HG03103 (cell line): Measurements from ENCODE around the gene PLEKHO1.

Source experiments
- ATAC-seq: cut with Tn5 transposase; IDR thresholded peaks from one replicate; pipeline ENCODE4 v1.9.1; 2021; ENCODE audit warnings: low read depth; ENCODE audit not compliant: unreplicated experiment

Gene PLEKHO1

DNA sequence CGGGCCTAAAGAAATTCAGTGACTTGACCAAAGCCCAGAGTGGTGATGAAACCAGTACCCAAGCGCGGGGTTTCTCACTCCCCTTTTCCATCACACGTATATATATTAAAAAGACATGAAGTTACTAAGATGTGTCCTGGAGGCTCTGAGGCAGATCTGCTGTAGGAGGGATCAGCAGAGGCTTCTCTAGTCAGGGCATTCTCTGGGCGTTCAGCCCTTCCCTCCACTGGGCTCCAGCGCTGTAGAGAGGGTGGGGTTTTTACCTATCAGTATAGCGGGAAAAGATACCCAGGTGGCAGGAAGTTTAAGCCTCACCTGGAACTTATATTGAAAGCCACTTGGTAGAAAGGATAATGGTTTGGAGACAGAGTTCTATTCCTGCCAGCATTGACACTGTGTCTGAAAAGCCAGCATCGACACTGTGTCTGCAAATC is 862 bp upstream of the PLEKHO1 start:
- no peak for ATAC-seq

DNA sequence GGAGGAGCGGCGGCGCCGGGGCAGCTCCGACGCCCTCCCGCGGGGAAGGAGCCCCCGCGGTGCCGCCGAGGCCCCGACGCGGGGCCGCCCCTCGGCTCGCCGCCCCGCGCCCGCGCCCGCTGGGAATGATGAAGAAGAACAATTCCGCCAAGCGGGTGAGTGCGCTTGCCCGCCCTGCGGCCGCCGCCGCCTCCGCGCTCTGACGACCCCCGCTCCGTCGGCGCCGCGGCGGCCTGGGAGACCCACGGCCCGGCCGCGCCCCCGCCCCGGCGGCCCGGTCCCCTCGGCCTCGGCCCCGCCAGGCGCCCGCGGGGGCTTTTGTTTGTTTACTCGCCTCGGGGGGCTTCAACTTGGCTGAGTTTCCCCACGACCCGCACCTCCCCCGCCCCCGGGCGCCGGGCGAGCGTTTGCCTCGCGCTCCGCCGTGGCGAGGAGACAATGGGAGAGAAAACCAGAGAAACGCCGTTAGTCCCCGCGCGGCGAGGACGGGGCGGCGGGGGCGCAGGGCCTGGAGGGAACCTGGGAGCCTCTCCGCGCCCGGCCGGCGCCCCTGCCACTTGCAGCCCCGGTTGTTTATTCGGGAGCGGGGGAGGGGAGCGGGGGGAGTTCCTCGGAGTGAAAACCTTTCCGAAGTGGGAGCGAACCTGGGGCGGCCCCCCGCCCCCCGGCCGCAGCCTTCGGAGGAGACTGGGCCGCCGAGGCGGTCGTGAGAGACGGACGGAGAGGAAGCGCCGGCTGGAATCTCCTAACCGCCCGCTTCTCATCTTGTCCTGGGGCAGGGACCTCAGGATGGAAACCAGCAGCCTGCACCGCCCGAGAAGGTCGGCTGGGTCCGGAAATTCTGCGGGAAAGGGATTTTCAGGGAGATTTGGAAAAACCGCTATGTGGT is 661 bp downstream of the PLEKHO1 start:
- no peak for ATAC-seq

- no peak for ATAC-seq
Measured at GRCh38 chr1:150151291-150152181, 1.8 kb downstream of the PLEKHO1 start.

DNA sequence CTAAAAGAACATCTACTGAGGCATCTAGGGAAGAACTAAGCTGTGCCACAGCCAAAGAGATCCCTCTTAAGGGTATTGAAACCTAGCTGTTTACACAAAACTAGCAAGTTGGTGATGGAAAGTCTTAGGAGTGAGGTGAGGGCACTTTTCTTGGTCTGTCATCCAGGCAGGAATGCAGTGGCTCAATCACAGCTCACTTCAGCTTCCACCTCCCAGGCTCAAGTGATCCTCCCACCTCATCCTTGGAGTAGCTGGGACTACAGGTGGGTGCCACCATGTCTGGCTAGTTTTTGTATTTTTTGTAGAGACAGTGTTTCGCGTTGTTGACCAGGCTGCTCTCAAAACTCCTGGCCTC is 2.4 kb downstream of the PLEKHO1 start:
- ATAC-seq = no peak

- ATAC-seq = no peak
Measured at GRCh38 chr1:150152772-150153456, 3.2 kb downstream of the PLEKHO1 start.

GRCh38 chr1:150154143-150154542 is 4.4 kb downstream of the PLEKHO1 start:
- ATAC-seq = no peak

GRCh38 chr1:150155413-150156071 is 5.8 kb downstream of the PLEKHO1 start:
- ATAC-seq = no peak

DNA sequence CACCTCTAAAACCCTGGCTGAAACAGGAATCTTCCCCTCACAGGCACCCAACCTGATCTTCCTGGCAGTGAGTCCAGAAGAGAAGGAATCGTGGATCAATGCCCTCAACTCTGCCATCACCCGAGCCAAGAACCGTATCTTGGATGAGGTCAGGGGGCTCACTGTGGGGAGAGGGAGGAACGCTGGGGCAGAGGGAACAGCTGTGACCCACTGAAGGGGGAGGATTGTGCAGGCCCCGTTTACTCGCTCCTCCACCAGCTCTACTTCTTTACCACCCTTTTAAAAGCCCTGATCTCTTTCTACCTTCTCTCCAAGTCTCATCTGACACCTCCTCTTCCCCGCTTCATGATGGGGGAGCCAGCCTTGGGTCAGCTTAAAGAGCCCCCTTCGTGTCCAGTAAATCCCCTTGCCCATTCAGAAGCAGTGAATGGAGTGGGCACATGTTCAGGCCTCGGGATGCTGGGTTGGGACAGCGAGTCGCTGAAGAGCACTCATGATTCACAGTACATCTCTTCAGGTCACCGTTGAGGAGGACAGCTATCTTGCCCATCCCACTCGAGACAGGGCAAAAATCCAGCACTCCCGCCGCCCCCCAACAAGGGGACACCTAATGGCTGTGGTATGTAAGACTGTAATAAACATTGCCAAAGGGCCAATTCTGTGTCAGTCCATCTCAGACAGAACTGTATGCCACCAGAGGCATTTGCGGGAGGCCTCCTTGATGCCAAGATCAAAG is 7.3 kb downstream of the PLEKHO1 start:
- no peak for ATAC-seq

DNA sequence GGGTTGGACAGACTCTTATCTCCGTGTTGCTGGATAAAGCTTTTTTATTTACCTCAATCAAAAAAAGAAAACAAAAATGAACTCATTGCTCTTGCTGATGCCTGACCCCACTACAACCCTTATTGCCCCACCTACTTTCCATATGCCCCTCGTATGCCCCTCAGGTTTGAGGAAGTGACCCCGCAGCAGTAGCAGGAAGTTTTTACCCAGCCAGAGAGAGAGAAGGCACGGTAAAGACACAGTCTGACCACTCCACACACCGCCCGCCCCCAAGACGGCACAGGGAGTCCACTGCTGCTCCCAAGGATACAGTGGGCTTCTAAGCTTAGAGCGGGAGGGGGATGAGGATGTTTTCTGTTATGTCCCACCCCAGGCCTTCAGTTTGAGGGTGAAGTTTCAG is 9.8 kb downstream of the PLEKHO1 start:
- ATAC-seq = no peak

DNA sequence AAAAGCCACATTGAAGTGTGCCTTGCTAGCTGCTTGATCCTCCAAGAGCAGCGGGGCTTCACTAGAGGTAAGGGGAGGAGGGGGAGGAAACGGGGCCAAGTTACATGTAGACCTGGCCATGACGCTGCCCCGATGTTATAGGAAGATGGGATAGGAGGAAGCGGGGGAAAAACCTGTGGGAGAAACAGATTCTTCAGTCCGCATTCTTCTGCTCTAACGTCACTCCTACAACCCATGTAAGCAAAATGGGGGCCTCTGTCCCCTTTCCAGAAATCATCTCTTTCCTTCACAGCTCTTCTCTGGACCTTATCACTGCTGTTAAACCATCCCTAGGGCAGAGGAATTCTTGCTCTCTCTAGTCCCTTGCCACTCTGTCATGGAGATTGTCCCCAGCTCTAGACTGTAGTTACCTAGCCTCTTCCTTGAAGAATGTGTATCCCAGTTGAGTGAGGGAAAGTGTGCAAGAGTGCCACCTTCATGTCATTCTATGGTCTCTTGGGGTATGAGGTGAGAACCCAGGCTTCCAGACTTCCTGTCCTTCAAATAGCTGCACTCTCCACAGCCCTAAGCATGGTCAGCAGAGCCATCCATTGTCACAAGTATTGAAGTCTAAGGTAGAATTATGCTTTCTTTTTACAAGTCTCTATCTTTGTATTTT is 11.4 kb downstream of the PLEKHO1 start:
- ATAC-seq = no peak

DNA sequence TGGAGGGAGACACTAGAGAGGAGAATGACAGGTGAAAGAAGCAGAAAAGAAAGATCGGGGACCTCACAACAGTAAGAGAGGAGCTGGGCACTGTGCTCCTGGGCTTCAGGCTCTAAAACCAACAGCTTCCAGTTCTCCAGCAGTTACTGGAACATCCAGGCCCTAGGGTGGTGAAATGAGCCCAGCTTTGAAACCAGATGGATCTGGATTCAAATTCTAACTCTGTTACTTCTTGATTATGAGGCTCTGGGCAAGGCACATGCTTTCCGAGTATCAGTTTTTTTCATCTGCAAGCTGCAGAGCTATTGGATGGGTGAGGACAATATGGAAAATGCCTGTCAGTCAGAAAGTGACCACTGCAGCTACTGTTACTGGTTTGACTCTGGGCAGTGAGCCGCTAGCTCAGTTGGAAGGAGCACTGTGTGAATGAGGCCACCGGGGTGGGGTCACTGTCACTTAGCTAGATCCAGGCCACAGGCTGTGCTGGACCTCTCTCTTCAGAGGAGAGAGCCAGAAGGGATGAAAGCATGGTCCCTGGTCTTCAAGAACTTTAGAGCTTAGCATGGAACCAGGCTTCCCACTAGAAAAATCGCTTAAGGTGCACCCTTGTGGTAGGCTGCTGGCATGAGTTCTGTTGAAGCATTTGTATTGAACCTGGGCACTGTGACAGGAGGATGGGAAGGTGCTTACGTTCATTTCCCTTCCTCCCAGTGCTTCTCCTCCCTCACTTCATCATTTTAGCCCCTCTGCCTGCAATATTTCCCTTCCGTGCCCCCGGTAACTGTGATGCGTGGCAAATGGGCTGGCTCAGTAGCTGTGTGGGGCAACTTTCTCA is 12.2 kb downstream of the PLEKHO1 start:
- no peak for ATAC-seq

- no peak for ATAC-seq
Measured at GRCh38 chr1:150162582-150162861, 12.8 kb downstream of the PLEKHO1 start.

DNA sequence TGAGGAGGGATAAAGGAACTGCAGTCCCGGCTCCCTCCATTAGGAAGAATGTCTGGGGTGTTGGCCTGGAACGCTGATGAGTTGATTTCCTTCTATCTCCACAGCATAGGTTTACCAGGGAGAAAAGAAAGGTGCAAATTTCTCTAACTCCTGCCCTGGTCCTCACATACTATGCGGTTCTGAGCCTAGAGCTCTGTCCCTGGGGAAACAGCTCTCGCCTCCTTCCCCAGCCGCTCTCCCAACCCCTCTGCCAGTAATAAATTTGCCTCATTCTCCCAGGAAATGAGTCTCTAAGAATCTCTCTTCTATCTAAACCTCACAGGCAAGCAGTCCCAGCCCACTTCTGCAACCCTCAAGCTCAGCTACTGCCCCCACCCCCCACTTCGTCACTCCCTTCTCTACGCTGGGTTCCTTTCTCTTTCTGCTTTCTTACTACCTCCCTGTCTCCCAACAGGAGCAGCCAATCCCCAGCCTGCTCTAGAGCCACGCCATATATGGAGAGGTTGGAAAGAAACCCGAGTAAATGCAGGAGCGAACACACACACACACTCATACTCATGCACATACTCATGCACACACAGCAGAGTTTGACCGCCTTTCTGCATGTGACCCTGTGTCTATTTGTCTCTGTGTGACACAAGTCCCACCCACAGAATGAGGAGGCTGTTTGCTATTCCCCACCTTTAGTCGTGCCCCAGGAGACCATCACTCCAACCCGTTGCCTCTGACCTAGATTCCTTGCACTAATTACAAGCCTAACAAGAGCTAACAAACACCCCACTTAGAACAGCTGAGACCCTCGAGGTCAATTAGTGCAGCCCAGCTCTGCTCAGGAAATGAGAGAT is 13.4 kb downstream of the PLEKHO1 start:
- peak; percentile 41 for ATAC-seq

- ATAC-seq = no peak
Measured at GRCh38 chr1:150164224-150164623, 14.5 kb downstream of the PLEKHO1 start.

GRCh38 chr1:150164779-150165178 is 15.1 kb downstream of the PLEKHO1 start:
- no peak for ATAC-seq

DNA sequence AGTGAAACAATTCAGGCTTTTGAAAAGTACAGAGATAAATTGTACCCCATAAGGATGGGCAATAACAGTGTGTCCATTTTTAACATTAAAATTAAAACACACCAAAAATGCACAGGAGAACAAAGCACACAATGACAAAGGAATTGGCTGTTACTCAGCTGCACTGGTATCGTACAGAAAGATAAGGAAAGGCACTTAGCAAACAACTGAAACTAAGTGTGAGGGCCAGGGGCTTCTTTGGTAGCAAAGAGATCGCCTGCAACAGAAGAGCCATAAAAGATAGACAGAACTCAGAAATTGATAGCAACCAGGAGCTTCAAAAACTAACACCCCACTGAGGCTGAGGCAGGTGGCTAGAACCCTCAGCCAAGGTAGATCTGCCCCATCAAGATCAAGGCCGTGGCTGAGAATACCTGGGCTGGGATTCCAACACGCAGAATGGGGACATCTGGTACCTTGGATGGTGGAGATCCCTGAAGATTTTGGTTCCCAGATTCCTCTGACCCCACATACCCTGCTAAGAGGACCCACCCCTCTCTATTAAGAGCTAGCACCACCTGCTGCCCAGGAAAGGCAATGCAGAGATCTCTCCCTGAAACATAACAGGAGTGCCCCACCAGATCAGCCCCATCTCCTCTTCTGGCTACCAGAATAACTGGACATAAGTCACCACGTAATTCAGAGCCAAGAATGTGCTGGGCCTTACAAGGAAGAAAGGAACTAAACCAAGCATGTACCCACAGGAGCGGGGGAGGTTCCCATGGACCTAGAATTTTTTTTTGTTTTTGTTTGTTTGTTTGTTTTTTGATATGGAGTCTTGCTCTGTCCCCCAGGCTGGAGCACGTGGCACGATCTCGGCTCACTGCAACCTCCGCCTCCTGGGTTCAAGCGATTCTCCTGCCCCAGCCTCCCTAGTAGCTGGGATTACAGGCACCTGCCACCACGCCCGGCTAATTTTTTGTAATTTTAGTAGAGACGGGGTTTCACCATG is 16.2 kb downstream of the PLEKHO1 start:
- ATAC-seq = no peak
